HEK293 (cell line): ENCODE results near the gene ARR3.

Source experiments
- CTCF ChIP-seq: fragments of 450-650 bp; formaldehyde crosslinking; IDR thresholded peaks from 2 replicates; pipeline ENCODE4 v1.5.1; 2016; ENCODE audit warnings: missing biosample characterization, missing genetic modification characterization
- SCRT2 ChIP-seq: fragments of 450-650 bp; formaldehyde crosslinking; IDR thresholded peaks from 2 replicates; pipeline ENCODE4 v1.5.1; 2016; ENCODE audit warnings: missing biosample characterization, missing genetic modification characterization
- ZFP3 ChIP-seq: fragments of 450-650 bp; formaldehyde crosslinking; IDR thresholded peaks from 2 replicates; pipeline ENCODE4 v1.5.1; 2016; ENCODE audit warnings: low read depth, missing biosample characterization, missing genetic modification characterization
- ZNF398 ChIP-seq: fragments of 450-650 bp; formaldehyde crosslinking; IDR thresholded peaks from 2 replicates; pipeline ENCODE4 v1.5.1; 2017; ENCODE audit warnings: missing biosample characterization, missing genetic modification characterization
- TF ChIP-seq, protein P1 (sequence below): fragments of 450-650 bp; IDR thresholded peaks from 2 replicates; pipeline ENCODE4 v1.5.1; 2018; ENCODE audit warnings: missing biosample characterization, missing genetic modification characterization

DNA sequence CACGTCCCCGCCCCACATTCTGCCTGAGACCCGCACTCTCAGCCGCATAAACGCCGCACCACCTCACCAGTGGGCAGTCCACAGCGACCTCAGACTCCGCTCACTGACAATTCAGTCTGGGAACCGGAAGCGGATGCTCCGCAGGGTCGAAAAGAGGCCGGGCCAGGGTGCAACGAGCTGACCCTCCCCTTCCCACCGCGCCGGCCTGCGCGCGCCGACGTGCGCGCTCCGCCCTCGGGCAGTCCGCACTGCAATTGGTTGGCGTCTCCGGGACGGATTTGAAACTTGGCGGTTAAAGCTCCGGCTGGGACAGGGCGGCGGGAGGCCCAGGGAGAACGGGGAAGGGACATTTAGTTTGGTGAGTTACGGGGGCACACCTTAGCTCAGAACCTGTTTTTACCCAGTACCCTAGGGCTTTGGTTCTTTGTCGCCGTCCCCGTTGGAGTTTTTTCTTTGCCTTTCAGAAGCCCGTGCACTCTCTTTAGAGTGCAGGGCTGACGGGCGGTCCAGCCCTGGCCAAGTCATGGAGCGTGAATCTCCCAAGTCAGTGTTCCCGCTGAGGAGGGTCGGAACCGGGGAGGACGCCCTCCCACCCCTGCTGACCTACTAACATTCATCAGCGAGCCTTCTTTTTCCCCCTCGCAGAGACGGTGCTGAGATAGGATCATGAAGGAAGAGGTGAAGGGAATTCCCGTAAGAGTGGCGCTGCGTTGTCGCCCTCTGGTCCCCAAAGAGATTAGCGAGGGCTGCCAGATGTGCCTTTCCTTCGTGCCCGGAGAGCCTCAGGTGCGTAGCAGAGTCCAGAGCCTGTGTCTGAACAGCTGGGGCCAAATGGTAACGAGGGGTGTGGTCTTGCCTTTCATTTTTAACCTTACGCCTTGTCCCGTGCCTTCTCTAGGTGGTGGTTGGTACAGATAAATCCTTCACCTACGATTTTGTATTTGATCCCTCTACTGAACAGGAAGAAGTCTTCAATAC lies 21.9 kb downstream of the ARR3 start, which contains the start of the genes KIF4A and PDZD11:
- TF ChIP-seq CTCF (tag by site-specific recombination) (no peak), ZNF398 (no peak), ZFP3 (no peak), SCRT2 (no peak)
- TF ChIP-seq, protein P1, sequence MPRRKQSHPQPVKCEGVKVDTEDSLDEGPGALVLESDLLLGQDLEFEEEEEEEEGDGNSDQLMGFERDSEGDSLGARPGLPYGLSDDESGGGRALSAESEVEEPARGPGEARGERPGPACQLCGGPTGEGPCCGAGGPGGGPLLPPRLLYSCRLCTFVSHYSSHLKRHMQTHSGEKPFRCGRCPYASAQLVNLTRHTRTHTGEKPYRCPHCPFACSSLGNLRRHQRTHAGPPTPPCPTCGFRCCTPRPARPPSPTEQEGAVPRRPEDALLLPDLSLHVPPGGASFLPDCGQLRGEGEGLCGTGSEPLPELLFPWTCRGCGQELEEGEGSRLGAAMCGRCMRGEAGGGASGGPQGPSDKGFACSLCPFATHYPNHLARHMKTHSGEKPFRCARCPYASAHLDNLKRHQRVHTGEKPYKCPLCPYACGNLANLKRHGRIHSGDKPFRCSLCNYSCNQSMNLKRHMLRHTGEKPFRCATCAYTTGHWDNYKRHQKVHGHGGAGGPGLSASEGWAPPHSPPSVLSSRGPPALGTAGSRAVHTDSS, result no peak
